ENCODE results near the gene DLK1. TPM values are rescaled to one million over a fixed set of nuclear protein-coding genes. Genes with fewer than 3 reads are reported as not detected.

The DLK1 gene
- total and polyA plus RNA-seq, 2 of the 4 experiments (the other 2 are of a cell fraction): under 0.01 to 0.07 TPM

DNA sequence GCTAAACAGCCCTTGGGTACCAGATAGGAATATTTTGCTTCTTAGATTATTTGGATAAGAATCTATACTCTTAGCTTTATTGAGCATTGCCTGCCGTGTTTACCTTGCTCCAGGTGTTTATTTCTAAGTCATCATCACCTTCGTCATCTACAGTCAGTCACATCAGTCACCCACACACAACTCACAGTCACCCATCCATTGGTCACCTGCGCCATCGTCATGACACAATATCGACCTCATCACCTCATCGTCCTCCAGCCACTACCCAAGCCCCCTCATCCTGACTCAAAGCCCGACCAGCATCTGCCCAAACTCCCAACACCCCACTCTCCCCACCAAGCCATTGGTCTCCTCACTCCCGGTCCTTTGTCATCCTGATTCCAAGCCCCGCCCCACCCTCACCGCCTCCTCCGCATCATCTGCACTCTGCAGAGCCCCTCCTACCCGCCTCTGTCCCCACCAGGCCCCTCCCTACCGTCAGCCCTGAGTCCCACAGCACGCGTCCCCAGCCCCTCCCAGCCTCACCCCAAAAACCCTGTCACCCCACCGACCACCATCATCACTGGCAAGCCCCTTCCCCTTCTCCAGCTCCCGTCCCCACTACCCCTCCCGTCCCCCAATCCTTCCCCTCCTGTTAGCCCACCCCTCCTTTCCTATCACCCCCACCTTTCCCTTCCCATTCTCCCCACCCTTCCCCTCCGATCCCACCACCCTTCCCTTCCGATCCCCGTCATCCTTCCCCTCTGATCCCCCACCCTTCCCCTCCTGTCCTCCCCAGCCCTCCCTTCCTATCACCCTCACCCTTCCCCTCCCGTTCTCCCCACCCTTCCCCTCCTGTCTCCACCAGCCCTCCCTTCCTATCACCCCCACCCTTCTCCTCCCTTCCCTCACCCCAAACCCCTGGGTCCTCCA lies 9.8 kb downstream of the DLK1 start:
- H3K36me3 ChIP-seq (ENCODE audit: control insufficient read depth, insufficient read depth, low read length): no peaks in the 10 kb centered on the region
- no peak overlapping the region for H3K56ac ChIP-seq (ENCODE audit: extremely low read depth, insufficient read depth, low read length)
- no peak overlapping the region for H2BK120ac ChIP-seq (ENCODE audit: low read depth, low read length)
- H3K9ac ChIP-seq (ENCODE audit: low read depth, low read length): no peak overlapping the region
- dilution Hi-C loops (cut with HindIII; ENCODE audit: low sequenced_read_pairs, unreplicated experiment): no loop called here
- TF ChIP-seq USF2 (IDR thresholded peaks at IDR 0.05; ENCODE audit: low read depth, low read length) (no peak), MXI1 (IDR thresholded peaks at IDR 0.05; ENCODE audit: borderline replicate concordance, low read depth, low read length) (no peak), RCOR1 (IDR thresholded peaks at IDR 0.05; ENCODE audit: insufficient replicate concordance, low read length) (no peak), MAFK (IDR thresholded peaks at IDR 0.05; ENCODE audit: low read depth, low read length) (no peak), POLR2A (IDR thresholded peaks at IDR 0.05; ENCODE audit: low read depth, low read length) (no peak), CEBPB (IDR thresholded peaks at IDR 0.05; ENCODE audit: low read depth, low read length) (no peak), RAD21 (IDR thresholded peaks at IDR 0.05; ENCODE audit: low read length) (no peak), NFE2L2 (IDR thresholded peaks at IDR 0.05; ENCODE audit: low read depth, low read length) (no peak), MAZ (IDR thresholded peaks at IDR 0.05; ENCODE audit: borderline replicate concordance, low read depth, low read length) (no peak), SMC3 (IDR thresholded peaks at IDR 0.05; ENCODE audit: low read depth, low read length) (no peak)
- TF ChIP-seq, protein P1, sequence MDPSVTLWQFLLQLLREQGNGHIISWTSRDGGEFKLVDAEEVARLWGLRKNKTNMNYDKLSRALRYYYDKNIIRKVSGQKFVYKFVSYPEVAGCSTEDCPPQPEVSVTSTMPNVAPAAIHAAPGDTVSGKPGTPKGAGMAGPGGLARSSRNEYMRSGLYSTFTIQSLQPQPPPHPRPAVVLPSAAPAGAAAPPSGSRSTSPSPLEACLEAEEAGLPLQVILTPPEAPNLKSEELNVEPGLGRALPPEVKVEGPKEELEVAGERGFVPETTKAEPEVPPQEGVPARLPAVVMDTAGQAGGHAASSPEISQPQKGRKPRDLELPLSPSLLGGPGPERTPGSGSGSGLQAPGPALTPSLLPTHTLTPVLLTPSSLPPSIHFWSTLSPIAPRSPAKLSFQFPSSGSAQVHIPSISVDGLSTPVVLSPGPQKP (IDR thresholded peaks at IDR 0.05; ENCODE audit: borderline replicate concordance, low read depth, low read length): no peak
- no peak overlapping the region for H2AK9ac ChIP-seq (replicated peaks; ENCODE audit: low read depth, low read length, poor library complexity)
- no peak overlapping the region for H3K4me3 ChIP-seq (ENCODE audit: insufficient read depth, low read depth, low read length)
- DNase-seq (no peak), ATAC-seq (ENCODE audit: low read depth) (no peak)
- no peak overlapping the region for H3K23ac ChIP-seq (ENCODE audit: low read depth, low read length)
- no peak overlapping the region for H3K27ac ChIP-seq (ENCODE audit: insufficient read depth, low read length)
- no peak overlapping the region for H3K4me2 ChIP-seq (ENCODE audit: low read depth, low read length)
- intact Hi-C loops (cut with micrococcal nuclease): no loop called here
- no peak overlapping the region for H2AK5ac ChIP-seq (ENCODE audit: low read depth, low read length)
- CTCF ChIA-PET: no interaction called here
- H2AFZ ChIP-seq (replicated peaks; ENCODE audit: low read length, poor library complexity): no peak overlapping the region
- H3K79me1 ChIP-seq (ENCODE audit: low read depth in 1 of 2, low read length in 2 of 2): no peaks in the 10 kb centered on the region
- no peaks in the 10 kb centered on the region for H3K4me1 ChIP-seq (ENCODE audit: control insufficient read depth, insufficient read depth, low read length)
- H3K9me1 ChIP-seq (ENCODE audit: insufficient read depth, low read length): no peaks in the 10 kb centered on the region
- H2BK20ac ChIP-seq (ENCODE audit: low read depth, low read length): no peak overlapping the region
- no TSS peak for BruUV-seq (replicated peaks)
- H4K5ac ChIP-seq (ENCODE audit: low read depth, low read length): no peak overlapping the region
- 67 to 100% methylated on average over 2 to 8 of the region's 22 CpGs for WGBS, 2 experiments (ENCODE audit: extremely low coverage in 2 of 2, insufficient read length in 1 of 2)
- in situ Hi-C loops (cut with MboI; ENCODE audit: low sequenced_read_pairs): no loop called here
- no peak overlapping the region for H2BK5ac ChIP-seq (ENCODE audit: low read depth, low read length, poor library complexity, severe bottlenecking)
- peaks cover 49% of the 10 kb centered on the region for H3K27me3 ChIP-seq (ENCODE audit: control insufficient read depth, insufficient read depth, low read length)
- POLR2A ChIA-PET (ENCODE audit: unreplicated experiment): no interaction called here
- H3K9me3 ChIP-seq (ENCODE audit: control insufficient read depth, insufficient read depth, low read length): peaks cover 2% of the 10 kb centered on the region; the same call in 1 of the 2 replicates
- H2BK15ac ChIP-seq (ENCODE audit: low read depth, low read length): no peak overlapping the region
- no peak overlapping the region for H3K18ac ChIP-seq (ENCODE audit: low read depth, low read length)
- no peak overlapping the region for H3K14ac ChIP-seq (replicated peaks; ENCODE audit: low read depth, low read length)
- H4K91ac ChIP-seq (ENCODE audit: insufficient read depth, low read depth, low read length): no peak overlapping the region
- H4K20me1 ChIP-seq (ENCODE audit: insufficient read depth, low read length): no peaks in the 10 kb centered on the region
- no peak overlapping the region for H3K4ac ChIP-seq (ENCODE audit: low read depth, low read length)
- no peak overlapping the region for H4K8ac ChIP-seq (ENCODE audit: low read depth in 2 of 2, low read length in 2 of 2)
